ENCODE results near the gene NRIP1.

NRIP1 gene

GRCh38 chr21:14923468-14923867 is 141.3 kb downstream of the NRIP1 start:
- DNase-seq (ENCODE audit: low spot score) (no peak), FAIRE-seq (no peak)

DNA sequence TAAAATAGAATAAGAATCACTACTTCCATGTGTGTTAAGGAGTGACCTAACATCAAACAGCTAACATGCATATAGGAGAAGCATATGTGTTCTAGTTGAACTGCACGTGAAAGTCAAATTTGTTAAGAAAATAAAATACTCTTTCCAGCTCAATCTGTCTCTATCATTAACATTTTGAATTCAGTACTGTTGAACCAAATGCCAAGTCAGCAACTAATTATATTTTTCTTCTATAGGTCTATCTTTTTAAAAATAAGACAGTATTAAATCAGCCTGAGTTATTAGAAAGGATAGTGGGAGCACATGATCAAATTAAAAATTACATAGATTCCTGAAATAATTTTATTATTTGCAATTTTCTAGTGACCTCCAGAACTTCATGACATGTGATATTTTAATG is 141.8 kb downstream of the NRIP1 start:
- no peak for FAIRE-seq

GRCh38 chr21:14918527-14918926 is 146.3 kb downstream of the NRIP1 start:
- DNase-seq (ENCODE audit: low spot score) = no peak
- no peak for FAIRE-seq

More for the DNA sequence above, 141.8 kb downstream of the NRIP1 start:
- no peak for DNase-seq (ENCODE audit: low spot score)

GRCh38 chr21:14917762-14918161 is 147.0 kb downstream of the NRIP1 start:
- no peak for DNase-seq (ENCODE audit: low spot score)
- no peak for FAIRE-seq

DNA sequence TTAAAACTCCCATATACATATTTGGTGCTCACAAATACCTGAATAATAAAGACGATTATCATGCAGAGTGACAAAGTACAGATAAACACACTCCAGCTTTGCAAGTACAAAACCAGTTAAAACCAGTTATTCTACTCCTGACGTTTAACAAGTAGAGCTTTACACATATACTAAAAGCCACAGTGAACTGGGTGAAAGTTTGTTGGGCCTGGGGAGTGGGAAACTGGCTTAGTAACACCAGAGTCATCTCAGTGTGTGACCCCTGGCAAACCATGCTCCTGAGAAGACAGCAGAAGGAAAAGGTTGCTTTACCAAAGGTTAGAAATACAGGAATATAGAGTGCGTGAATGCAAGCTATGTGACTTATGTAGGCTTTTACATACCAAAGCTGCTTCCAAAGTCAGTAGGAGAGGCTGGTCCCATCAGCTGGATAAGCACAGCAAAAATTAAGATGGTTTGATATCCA is 148.1 kb downstream of the NRIP1 start:
- FAIRE-seq (no peak), DNase-seq (ENCODE audit: low spot score) (no peak)

- no peak for FAIRE-seq
- DNase-seq (ENCODE audit: low spot score) = no peak
Measured at GRCh38 chr21:14913638-14914037, 151.2 kb downstream of the NRIP1 start.

GRCh38 chr21:14911351-14911750 is 153.4 kb downstream of the NRIP1 start:
- FAIRE-seq (no peak), DNase-seq (ENCODE audit: low spot score) (no peak)

Measured in urothelium cell line (cell line).